ENCODE measurements around the gene CDH19. TPM values are rescaled to one million over a fixed set of nuclear protein-coding genes. Genes with fewer than 3 reads are reported as not detected.

CDH19 gene
- total RNA-seq, 1 donor, result not detected

DNA sequence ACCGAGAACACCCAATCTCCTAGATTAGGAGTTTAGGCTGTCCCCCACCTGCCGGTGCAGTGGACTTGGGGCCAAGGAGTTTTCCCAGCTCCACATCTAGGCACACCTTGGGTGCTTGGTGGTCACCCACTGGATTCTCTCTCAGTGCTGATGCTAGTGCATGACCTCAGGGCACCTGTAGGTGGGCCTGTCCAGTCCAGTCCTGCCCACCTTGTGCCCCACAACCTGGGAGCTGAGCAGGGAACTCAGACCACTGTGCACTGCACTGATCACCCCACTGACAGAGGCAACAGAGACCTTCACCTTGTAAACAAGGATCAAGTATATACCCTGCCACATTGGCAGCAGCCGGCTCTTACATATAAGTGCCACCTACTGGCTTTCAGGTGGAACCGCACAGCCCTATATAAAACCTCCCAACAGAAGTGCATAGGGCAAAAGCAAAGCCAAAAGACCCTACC is 12.7 kb upstream of the CDH19 start:
- H2AFZ ChIP-seq (ENCODE audit: low read length), result no peak overlapping the region

GRCh38 chr18:66615176-66615575 is 11.3 kb upstream of the CDH19 start:
- no peak for TF ChIP-seq CTCF (IDR thresholded peaks at IDR 0.05; ENCODE audit: extremely low read depth, low read depth, low read length)
- Histone ChIP-seq H3K36me3 (ENCODE audit: insufficient read depth, low read length) (no peaks in the 10 kb centered on the region), H3K4me1 (ENCODE audit: insufficient read depth, low read length) (no peaks in the 10 kb centered on the region), H3K27me3 (ENCODE audit: insufficient read depth, low read length) (no peaks in the 10 kb centered on the region), H3K4me2 (ENCODE audit: insufficient read depth, low read length) (no peak overlapping the region), H3K4me3 (ENCODE audit: insufficient read depth, low read length) (no peak overlapping the region), H4K20me1 (ENCODE audit: insufficient read depth, low read length) (no peaks in the 10 kb centered on the region), H2AFZ (ENCODE audit: low read length) (no peak overlapping the region), H3K79me2 (ENCODE audit: insufficient read depth, low read length) (no peaks in the 10 kb centered on the region), H3K9me3 (ENCODE audit: low read depth, low read length) (no peaks in the 10 kb centered on the region), H3K27ac (ENCODE audit: low read depth, low read length) (no peak overlapping the region)
- DNase-seq (ENCODE audit: insufficient read length, low spot score, missing footprints), result no peak

More for the DNA sequence above, 12.7 kb upstream of the CDH19 start:
- Histone ChIP-seq H3K27me3 (ENCODE audit: insufficient read depth, low read length) (no peaks in the 10 kb centered on the region), H3K4me2 (ENCODE audit: insufficient read depth, low read length) (no peak overlapping the region), H3K9me3 (ENCODE audit: low read depth, low read length) (no peaks in the 10 kb centered on the region), H3K79me2 (ENCODE audit: insufficient read depth, low read length) (no peaks in the 10 kb centered on the region), H3K4me3 (ENCODE audit: insufficient read depth, low read length) (no peak overlapping the region), H3K27ac (ENCODE audit: low read depth, low read length) (no peak overlapping the region), H4K20me1 (ENCODE audit: insufficient read depth, low read length) (no peaks in the 10 kb centered on the region), H3K36me3 (ENCODE audit: insufficient read depth, low read length) (no peaks in the 10 kb centered on the region), H3K4me1 (ENCODE audit: insufficient read depth, low read length) (no peaks in the 10 kb centered on the region)
- DNase-seq (ENCODE audit: insufficient read length, low spot score, missing footprints), result no peak
- no peak for TF ChIP-seq CTCF (IDR thresholded peaks at IDR 0.05; ENCODE audit: extremely low read depth, low read depth, low read length)

DNA sequence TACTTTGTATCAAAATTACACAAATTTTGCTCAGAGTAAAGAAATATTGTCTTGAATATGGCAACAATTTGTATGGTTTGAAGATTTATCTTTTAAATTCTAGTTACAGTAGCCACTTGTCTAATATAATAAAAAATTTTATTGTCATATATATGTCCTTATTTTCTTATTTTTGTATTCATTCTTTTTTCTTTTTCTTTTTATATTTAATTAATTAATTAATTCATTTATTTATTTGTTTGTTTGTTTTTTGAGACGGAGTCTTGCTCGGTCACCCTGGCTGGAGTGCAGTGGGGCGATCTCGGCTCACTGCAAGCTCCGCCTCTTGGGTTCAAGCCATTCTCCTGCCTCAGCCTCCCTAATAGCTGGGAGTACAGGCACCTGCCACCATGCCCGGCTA is 3.7 kb upstream of the CDH19 start:
- Histone ChIP-seq H2AFZ (ENCODE audit: low read length) (no peak overlapping the region), H3K4me2 (ENCODE audit: insufficient read depth, low read length) (no peak overlapping the region), H3K27ac (ENCODE audit: low read depth, low read length) (no peak overlapping the region), H3K4me1 (ENCODE audit: insufficient read depth, low read length) (no peaks in the 10 kb centered on the region), H3K27me3 (ENCODE audit: insufficient read depth, low read length) (no peaks in the 10 kb centered on the region), H4K20me1 (ENCODE audit: insufficient read depth, low read length) (no peaks in the 10 kb centered on the region), H3K9me3 (ENCODE audit: low read depth, low read length) (no peaks in the 10 kb centered on the region), H3K4me3 (ENCODE audit: insufficient read depth, low read length) (no peak overlapping the region), H3K36me3 (ENCODE audit: insufficient read depth, low read length) (no peaks in the 10 kb centered on the region), H3K79me2 (ENCODE audit: insufficient read depth, low read length) (no peaks in the 10 kb centered on the region)
- TF ChIP-seq CTCF (IDR thresholded peaks at IDR 0.05; ENCODE audit: extremely low read depth, low read depth, low read length), result no peak
- no peak for DNase-seq (ENCODE audit: insufficient read length, low spot score, missing footprints)

DNA sequence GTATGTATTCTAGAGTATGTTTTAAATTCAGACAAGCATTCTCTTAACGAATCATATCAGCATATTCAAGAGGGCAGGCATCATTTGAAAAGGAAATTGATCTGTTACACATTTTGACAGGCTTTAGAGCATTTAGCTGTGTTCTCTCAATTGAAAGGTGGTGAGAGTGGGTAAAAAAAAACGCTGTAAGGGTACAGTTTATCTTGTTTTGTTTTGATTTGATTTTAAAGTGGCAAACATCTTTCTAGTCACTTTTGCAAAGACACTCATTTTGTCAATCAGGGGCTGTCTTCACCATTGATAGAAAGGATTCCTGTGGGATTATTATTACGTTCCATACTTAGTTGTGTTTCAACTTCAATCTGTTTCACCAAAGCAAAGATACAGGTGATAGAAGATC is 2.2 kb downstream of the CDH19 start:
- no peak overlapping the region for H3K4me2 ChIP-seq (ENCODE audit: insufficient read depth, low read length)
- no peaks in the 10 kb centered on the region for H3K9me3 ChIP-seq (ENCODE audit: low read depth, low read length)
- H3K4me1 ChIP-seq (ENCODE audit: insufficient read depth, low read length), result no peaks in the 10 kb centered on the region
- H3K27ac ChIP-seq (ENCODE audit: low read depth, low read length), result no peak overlapping the region
- H2AFZ ChIP-seq (ENCODE audit: low read length), result no peak overlapping the region
- no peak for DNase-seq (ENCODE audit: insufficient read length, low spot score, missing footprints)
- H3K4me3 ChIP-seq (ENCODE audit: insufficient read depth, low read length), result no peak overlapping the region
- H4K20me1 ChIP-seq (ENCODE audit: insufficient read depth, low read length), result no peaks in the 10 kb centered on the region
- no peaks in the 10 kb centered on the region for H3K36me3 ChIP-seq (ENCODE audit: insufficient read depth, low read length)
- no peak for TF ChIP-seq CTCF (IDR thresholded peaks at IDR 0.05; ENCODE audit: extremely low read depth, low read depth, low read length)
- no peaks in the 10 kb centered on the region for H3K79me2 ChIP-seq (ENCODE audit: insufficient read depth, low read length)
- no peaks in the 10 kb centered on the region for H3K27me3 ChIP-seq (ENCODE audit: insufficient read depth, low read length)
